DMS53 (cell line): Measurements from ENCODE around the gene CLCF1.

Source experiments
- DNase-seq: peaks from one replicate; lab custom pipeline; 2025; lab: John Stamatoyannopoulos, UW

Gene CLCF1

DNA sequence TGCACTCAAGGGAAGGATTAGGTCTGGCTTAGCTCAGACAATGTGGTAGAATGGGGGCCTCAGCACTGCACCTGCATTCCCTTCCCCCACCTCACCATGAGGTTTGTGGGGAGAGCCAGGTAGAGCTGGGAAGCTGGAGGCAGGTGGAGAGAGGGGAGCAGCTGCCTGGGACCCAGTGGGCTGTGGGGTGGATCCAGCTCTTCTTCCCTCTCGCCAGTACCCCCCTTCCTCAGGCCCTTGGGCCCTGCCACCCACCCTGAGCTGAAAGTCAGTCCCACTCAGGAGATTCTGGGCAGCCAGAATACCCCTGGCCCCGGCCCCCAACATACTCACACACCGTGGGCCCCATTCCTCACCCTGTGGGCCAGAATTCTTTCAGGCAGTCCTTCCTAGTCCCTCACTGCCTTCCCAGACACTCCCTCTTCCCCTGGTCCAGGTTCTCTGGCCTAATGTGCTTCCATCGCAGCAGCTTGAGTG is 17.0 kb downstream of the CLCF1 start:
- DNase-seq: no peak

DNA sequence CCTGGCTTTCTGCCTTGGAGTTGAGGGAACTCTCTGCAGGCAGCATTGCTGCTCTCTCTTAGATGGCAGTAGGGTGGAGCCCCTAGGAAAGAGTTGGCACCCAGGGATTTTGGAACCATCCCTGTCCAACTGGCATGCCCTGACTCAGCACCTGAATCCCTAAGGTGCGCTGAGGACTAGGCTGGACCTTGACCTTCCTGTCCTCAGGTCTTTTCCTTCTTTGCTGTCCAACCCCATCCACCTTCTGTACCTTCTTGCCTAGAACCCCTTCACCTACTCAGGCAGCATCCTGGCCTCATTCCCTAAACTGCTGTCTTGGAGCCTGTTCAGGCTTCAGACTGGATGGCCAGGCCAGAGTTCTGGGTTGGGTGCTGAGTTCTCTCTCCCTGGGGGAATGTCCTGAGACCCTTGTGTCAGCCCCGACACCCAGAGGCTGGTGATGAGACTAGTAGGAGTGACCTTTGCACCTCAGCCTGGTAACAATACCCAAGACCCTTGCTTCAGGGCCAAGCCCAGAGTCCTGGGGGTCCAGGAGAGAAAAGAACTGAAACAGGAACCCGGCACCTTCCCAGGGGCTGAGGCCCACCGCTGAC is 17.5 kb downstream of the CLCF1 start:
- no peak for DNase-seq

DNA sequence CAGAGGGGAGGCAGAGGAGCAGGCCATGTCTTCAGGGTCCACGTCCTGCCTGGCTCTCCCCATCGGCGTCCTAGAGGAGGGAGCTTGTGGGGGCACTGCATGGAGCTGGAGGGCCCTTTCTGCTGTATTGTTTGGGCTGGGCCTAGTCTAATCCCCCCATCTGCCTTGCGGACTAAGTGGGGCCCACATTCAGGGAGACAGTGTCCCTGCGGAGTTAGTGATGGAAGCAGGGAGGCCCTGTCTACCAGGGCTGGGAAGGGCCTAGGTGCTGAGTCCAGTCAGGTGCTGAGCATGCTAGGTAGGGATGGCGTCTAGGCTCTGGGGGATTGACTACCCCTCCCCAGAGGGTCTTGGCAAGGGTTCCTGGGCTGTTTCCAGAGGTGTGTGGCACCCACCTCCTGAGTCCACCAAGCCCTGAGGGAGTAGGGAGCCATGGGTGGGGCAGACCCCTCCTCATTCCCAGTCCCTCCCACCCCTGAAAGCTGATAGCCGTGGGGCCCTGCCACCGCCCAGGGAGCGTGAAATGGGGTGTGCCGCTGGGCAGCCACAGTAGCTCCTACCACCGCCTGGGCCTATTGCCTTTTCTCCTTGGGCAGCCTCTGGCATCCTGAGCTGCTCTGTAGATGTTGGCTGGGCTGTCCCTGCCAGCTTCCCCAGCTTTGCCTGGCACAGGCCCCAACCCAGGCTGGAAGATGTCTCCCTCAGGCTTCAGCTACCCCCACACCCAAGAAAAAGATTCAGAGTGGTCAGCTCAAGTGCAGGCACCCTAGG is 18.2 kb downstream of the CLCF1 start:
- no peak for DNase-seq

DNA sequence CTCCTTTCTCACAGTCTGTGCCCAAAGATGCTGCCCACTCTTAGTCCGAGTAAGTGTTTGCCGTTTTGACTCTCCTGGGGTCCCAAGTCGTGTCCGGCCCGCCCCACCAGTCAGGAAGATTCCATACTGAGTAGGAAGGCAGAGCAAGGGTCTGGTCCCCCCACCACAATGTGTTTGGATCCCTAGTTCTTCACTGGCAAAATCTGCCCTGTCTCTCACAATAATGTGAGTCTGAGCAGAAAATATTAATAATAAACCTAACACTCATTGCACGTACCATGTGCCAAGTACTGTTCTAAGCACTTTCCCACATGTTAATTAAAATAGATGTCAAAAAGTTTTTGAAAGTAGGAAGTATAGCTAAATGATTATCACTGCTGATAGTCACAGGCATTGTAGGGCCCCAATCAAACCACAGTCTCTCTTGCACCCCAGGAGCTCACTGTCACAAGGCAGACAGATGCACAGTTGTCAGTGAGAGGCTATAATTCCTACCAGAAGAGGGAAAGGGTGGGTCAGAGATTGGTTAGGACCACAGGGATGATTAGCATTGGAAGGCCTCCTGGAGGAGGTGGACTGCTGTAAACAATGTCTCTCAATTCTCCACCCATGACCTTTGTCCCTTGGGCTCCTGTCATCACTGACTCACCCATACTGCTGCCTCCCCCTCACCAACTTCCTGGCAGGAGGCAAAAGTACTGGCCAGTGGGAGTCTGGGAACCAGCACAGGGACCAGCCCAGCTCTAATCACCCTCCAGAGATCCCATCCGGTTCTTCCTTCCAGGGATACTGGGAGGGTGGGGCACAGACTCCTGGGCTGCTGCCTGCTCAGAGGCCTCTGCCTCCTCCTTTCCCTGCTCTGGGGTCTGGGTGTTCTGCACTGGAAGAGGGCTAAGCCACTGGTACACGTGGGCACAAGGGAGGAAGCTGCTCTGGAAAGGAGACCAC is 19.0 kb downstream of the CLCF1 start:
- DNase-seq: peak; percentile 92

DNA sequence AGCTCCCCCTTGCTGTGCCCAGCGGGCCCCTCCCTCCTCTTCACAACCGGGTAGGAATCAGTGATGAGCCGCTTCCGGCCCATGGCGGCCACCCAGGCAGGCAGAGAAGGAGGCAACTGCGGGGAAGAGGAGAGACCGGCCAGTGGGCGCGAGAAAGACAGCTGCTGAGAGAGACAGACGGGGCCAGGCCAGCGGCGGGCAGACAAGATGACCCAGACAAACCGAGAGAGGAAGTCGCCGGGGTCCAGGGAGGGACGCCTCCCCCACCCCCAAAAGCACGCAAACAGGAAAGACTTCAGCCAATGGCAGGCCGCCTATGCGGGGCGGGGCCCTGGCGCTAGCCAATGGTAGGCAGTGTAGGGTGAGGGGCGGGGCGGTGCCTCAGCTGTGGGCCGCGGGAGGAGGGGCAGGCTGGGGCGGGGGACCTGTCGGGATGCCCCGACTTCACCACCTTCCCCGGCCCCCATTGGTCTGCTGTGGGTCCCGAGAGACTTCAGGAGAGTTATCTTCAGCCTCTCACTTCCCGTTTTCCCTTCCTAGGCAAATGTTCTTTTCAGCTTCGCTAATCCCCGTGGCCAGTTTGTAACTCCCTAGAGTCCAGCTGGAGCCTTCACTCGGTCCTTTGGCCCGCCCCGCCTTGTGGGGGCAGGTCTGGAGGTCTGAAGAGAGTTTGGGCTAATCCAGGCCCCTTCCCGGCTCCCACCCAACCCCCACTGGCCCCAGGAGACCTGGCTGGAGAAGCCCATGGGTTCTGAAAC is 19.9 kb downstream of the CLCF1 start, which contains the start of gene POLD4:
TSS of gene POLD4 (minus strand) at position 230 of the 758 bp plus-strand sequence. CDS start at position 83, 147 bp downstream.
- DNase-seq: peak; percentile 99

DNA sequence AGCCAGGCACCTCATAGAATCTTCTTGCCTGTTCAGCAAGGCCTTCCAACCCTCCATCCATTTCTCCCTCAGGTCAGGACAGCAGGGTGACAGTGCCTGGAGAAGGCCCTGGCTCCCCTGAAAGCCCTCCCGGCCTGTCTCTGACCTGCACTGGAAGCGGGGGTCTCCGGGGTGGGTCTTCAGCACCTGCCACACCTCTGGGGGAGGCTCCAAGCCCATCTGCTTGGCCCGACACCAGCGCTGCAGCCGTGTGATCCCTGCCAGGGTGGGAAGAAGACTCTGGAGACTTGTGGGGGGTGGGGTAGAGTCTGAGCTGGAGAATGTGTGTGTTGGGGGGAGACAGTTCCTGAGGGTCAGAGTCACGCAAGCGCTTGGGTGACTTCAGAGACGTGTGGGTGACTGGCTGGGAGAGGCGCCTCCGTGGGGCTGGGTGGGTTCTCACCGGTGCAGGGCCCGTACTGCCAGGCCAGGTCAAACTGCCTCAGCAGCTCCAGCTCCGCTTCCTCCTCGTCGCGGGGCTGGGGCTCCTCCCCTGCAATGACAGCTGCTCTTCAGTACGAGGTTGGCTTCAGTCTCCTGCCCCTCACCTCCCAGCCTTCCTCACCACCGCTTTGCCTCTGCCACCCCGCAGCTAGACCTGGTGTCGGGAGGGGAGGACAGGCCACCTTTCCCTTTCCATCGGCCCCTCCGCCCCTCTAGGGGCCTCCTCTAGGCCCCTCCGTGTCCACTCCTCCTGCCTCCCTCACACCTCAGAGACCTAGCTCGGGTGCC is 20.7 kb downstream of the CLCF1 start:
- DNase-seq: peak; percentile 96

DNA sequence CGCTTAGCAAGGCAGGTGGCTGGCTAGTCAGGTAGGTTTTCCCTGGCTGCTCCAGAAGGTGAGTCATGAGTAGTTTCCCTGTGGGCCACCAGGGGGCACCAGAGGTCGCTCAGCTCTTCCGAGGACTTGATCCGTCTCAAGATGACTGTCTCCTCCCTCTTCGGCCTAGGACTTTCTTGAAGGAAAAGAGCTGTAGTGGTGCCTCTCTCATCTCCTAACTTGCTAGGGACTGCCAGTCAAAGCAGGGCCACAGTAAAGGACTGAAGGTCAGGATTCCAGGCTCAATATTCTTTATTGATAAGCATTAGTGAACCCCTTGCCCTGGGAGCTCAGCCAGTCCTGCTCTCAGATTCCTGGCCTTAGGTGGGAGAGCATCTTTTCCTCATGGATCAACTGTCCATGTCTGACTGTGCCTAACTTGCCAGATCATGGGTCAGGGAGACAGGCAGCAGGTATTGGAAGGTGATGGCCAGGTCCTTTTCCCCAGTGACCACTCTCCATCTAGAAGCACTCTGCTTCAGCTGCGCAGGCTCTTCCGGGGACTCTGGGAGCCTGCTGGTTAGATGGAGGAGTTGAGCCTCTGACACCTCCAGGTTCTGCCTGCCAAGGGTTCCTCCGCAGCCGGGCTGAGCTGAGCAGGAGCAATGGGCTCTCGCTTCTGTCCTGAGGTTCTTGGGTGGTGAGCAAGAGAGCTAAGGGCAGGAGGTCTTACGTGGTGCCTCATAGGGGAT is 22.0 kb downstream of the CLCF1 start:
- peak; percentile 84 for DNase-seq

DNA sequence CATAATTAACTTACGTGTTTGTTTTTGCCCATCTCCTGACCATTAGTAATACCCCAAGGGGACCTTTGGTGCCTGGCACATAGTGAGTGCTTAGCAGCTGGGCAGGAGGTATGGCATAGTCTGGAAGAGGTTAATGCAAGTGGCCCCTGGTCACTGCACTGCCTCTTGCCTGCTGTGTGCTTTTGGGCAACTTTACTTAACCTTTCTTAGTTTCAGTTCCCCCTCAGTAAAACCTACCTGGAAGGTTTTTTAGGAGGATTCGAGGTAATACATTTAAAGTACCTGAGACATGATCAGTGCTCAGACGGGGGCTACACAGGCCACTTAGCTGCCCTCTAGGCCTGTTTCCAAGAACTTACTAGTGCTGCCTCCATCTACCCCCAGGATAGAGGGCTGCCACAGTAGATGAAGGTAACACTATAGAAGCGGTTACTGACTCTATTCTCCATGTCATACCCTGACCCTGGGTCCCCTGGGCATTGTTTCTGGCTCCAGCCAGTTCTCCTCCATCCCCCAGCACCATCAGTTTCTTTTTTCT is 23.4 kb downstream of the CLCF1 start:
- no peak for DNase-seq

DNA sequence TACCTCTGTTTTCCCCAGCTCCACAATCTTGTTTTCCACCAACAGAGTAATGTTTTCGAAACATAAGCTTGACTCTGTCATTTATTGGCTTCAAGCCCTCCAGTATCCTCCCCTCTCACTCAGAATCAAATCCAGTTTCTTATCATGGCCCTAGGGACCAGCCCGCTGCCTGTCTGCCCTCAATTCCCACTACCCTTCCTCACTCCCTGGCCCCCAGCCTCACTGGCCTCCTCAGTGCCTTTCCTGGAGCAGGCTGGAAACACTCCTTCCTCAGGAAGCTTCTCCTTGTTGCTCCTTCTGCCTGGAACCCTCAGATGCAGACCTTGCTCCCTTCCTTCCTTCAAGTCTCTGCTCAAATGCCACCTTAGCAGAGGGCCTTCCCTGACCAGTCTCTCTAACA is 23.9 kb downstream of the CLCF1 start:
- DNase-seq: no peak

DNA sequence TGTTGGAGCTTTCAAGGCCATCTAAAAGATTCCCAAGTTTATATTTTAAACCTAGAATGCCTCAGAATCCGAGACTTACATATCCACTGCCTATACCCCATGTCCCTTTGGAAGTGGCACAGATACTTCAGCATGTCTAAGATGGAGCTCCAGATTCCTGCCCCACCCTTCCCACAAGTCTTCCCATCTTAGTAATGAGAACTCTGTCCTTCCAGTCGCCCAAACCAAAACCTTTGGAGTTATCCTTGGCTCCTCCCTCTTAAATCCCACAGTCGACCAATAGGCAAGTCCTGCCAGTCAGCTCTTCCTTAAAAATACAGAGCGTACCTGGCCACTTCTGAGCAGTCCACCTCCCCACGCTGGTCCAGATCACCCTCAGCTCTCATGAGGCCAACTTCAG is 24.4 kb downstream of the CLCF1 start:
- no peak for DNase-seq

DNA sequence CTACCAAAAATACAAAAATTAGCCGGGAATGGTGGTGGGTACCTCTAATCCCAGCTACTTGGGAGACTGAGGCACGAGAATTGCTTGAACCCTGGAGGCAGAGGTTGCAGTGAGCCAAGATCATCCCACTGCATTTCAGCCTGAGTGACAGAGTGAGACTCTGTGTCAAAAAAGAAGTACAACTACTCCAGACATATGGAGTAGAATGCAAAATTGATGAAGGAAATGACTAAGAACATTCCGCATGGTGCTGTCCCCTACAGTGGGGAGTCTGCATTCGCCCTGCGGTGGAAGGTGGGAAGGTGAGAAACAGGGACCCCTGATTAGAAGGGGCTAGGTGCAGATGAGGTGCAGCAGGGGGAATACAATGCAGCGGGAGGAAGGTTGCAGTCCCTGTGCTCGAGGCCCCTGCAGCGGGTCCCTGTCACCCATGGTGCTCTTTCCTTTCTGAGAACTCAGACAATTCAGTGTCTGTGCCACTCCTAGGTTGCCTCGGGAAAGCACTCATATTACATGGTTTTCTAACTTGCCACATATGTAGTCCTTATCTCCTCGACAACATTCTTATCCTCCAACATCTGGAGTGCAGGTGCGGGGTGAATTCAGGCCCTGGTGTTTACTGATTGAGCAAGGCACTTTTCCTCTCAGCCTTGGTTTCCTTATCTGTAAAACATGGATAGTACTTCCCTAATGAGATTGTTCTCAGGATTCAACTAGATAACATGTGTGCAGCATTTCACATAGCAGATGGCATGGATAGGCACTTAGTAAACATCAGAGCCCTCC is 25.2 kb downstream of the CLCF1 start:
- DNase-seq: no peak

DNA sequence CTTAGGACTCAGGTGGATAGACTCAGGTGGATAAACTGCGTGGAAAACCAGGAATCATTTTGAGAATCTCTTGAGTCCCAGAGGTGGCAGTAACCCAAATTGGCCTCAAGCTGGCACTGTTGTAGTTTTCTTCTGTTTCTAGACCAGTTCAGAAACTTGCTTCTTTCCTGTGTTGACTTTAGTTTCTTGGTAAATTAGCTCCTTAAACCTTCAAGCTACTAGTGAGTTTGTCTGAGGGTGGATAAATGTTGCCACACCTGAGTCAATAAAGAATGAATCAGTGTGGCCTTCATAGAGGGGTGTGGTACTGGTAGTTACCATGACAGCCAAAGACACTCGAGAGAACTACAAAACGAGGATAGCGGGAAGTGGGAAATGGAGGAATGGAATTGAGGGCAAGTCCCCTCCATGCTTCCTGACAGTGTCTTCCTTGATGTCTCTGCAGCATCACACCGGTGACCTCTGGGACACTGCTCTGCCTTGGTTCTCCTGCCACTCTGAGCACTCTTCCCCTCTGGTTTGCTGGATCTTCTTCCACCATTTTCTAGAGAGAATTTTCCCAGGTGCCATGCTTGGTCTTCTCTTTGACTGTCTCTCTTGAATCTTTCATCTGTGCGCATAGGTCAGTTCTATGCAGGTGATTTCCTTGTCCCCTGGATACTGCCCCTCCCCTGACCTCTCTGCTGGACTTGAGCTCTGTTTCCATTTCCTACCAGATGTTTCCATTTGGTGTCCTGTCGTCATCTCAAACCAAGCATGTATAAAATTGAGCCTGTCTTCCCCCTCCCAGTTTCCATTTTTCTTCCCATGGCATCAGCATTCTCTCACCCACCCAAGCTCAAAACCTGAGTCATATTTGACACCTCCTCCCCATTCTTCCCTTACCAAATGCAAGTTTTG is 27.2 kb downstream of the CLCF1 start:
- peak; percentile 85 for DNase-seq

DNA sequence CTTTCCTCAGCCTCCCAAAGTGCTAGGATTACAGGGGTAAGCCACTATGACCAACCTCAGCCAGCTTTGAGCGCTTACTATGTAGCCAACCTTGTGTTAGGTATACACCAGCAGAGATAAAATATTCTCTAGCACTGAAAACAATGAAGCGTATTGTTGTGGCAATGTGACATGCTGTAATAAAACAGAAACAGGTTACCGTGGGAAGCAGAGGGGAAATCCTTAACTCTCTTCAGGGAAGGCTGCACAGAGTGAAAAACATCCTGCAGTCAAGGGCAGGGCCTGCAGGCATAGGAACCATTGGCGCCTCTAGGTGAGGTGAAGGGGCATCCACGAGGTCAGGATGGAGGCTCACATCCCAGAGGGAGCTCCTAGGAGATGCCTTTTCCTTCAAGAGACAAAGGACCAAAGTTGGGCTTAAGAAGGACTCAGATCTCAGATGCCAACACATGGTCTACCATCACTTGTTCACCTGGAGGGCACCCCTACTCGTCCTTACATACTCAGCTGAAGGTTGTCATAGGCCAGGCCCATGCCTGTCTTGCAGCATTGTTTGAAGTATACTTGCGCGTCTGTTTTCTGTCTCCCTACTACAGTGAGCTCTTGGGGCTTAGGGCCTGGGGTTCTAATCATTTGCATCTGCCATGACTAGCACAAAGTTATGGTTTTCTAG is 28.0 kb downstream of the CLCF1 start:
- peak; percentile 44 for DNase-seq

DNA sequence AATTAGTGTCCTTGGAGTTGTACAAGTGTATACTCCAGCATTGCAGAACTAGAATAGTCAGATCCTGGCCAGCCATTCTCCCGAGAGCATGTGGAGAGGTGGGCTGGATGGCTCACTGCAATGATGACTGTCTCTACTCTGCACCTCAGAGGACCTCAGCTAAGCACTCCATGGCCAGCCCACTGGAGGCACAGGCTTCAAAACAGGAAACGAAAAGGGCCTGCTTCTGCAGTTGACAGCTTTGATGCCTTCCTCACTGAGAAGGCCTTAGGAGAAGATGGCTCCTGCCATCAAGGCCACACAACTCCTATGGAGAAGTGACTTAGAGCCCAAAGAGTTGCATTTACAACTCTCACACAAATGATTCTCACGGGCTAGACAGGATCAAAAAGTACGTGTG is 29.1 kb downstream of the CLCF1 start:
- no peak for DNase-seq

DNA sequence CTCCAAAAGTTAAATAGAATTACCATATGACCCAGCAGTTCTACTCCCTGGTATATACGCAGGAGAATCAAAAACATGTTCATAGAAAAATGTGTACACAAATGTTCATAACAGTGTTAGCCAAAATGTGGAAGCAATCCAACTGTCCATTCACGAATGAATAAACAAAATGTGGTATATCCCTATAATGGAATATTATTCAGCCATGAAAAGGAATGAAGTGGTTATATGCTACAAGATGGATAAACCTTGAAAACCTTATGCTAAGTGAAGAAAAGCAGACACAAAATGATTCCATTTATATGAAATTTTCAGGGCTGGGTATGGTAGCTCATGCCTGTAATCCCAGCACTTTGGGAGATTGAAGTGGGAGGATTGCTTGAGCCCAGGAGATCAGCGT is 36.1 kb downstream of the CLCF1 start:
- no peak for DNase-seq

DNA sequence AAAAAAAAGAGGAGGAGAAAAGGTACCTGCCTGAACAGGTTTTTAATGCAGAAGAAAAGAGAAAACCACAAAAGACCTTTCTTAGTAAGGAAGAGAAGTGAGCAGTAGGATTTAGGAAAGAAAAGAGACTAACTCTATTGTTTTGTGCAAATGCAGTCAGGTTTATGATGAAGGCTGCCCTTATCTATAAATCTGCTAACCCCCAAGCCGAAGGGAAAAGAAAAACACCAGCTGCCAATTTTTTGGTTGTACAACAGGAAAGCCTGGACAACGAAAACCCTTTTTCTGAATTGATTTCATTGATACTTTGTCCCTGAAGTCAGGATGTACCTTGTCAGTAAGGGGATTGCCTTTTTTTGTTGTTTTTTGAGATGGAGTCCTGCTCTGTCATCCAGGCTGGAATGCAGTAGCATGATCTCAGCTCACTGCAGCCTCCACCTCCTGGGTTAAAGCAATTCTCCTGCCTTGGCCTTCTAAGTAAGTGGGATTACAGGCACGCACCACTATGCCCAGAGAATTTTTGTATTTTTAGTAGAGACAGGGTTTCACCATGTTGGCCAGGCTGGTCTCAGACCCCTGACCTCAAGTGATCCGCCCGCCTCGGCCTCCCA is 41.2 kb downstream of the CLCF1 start:
- no peak for DNase-seq

DNA sequence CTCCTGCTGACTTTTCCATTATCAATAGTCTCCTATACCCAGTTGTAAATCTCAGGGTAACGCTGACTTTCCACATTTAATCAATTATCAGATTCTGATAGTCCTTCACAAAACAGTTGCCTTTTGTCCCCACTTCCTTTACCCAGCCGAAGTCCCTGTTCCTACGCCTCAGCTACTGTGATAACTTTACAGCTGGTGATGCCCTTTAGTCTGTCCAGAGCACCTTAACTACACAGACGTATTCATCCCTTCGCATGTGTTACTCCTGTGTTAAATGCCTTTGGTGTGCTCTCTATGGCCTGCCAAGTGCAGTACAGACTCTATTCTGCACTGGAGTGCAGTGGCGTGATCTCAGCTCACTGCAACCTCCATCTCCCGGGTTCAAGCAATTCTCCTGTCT is 49.9 kb downstream of the CLCF1 start:
- no peak for DNase-seq
